Measurements from ENCODE around the gene ANP32B.

- no peak for TF ChIP-seq ZNF274 (IDR thresholded peaks at IDR 0.05; ENCODE audit: low read depth, low read length)
- no peak for TF ChIP-seq YY1 (IDR thresholded peaks at IDR 0.05; ENCODE audit: insufficient read depth, insufficient read length)
These were observed 74.1 kb downstream of the ANP32B start for GRCh38 chr9:98057138-98057799.

Data from NT2/D1 (cell line).